ENCODE data around the gene PREX1.

- TF ChIP-seq, protein P1, sequence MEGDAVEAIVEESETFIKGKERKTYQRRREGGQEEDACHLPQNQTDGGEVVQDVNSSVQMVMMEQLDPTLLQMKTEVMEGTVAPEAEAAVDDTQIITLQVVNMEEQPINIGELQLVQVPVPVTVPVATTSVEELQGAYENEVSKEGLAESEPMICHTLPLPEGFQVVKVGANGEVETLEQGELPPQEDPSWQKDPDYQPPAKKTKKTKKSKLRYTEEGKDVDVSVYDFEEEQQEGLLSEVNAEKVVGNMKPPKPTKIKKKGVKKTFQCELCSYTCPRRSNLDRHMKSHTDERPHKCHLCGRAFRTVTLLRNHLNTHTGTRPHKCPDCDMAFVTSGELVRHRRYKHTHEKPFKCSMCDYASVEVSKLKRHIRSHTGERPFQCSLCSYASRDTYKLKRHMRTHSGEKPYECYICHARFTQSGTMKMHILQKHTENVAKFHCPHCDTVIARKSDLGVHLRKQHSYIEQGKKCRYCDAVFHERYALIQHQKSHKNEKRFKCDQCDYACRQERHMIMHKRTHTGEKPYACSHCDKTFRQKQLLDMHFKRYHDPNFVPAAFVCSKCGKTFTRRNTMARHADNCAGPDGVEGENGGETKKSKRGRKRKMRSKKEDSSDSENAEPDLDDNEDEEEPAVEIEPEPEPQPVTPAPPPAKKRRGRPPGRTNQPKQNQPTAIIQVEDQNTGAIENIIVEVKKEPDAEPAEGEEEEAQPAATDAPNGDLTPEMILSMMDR (IDR thresholded peaks at IDR 0.05) = no peak
- no peak for TF ChIP-seq POLR2A (IDR thresholded peaks at IDR 0.05)
These were observed 27.2 kb upstream of the PREX1 start for GRCh38 chr20:48855046-48855445.

Data from adrenal gland (tissue), 5 donors.